Measurements from ENCODE around the gene RTL10.

The RTL10 gene

DNA sequence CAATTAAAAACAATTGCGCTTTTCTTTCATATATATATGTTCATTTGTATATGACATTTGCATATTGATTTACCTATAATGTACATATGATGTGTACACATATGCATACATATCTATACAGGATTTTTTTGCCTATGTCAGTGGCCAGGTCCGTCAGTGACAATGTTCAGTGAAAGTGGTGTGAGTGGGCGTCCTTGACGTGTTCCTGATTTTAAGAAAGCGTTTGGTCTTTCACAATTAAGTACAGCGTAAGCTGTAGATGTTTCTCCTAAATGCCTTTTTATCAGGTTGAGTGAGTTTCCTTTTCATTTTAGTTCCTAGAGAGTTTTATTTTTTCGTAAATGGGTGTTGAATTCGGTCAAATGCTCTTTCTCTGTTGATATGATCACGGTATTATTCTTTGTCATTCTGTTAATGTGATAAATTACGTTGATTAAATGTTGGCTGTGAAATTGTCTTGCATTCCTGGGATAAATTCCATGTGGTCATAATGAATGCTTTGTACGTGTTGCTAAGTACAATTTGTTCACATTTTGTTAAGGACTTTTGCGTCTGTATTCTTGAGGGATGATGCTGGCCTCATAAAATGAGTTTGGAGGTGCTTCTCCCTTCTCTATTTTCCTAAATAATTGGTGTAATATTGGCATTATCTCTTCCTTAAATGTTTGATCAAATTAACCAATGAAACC is 10.6 kb upstream of the RTL10 start:
- H3K4me1 ChIP-seq (ENCODE audit: control insufficient read depth, low read length): no peaks in the 10 kb centered on the region
- H3K9me3 ChIP-seq (ENCODE audit: control insufficient read depth, insufficient read depth, low read length): no peaks in the 10 kb centered on the region
- H3K27ac ChIP-seq (ENCODE audit: low read depth, low read length): no peak overlapping the region
- H3F3A ChIP-seq (ENCODE audit: control insufficient read depth, insufficient read depth): no peaks in the 10 kb centered on the region
- no peak overlapping the region for H3K4me3 ChIP-seq (ENCODE audit: low read length)
- no peaks in the 10 kb centered on the region for H3K36me3 ChIP-seq (ENCODE audit: control insufficient read depth, low read length)
- H4K20me1 ChIP-seq (ENCODE audit: control insufficient read depth, insufficient read depth, low read depth, low read length): no peaks in the 10 kb centered on the region
- H3K27me3 ChIP-seq (ENCODE audit: control insufficient read depth, low read length): no peaks in the 10 kb centered on the region
- no peaks in the 10 kb centered on the region for H3K79me2 ChIP-seq (ENCODE audit: control insufficient read depth, low read length)
- no peaks in the 10 kb centered on the region for H3K9me2 ChIP-seq (replicated peaks; ENCODE audit: control insufficient read depth, low read length)
- no peak overlapping the region for H3K4me2 ChIP-seq (ENCODE audit: low read length)
- TF ChIP-seq, protein P1, sequence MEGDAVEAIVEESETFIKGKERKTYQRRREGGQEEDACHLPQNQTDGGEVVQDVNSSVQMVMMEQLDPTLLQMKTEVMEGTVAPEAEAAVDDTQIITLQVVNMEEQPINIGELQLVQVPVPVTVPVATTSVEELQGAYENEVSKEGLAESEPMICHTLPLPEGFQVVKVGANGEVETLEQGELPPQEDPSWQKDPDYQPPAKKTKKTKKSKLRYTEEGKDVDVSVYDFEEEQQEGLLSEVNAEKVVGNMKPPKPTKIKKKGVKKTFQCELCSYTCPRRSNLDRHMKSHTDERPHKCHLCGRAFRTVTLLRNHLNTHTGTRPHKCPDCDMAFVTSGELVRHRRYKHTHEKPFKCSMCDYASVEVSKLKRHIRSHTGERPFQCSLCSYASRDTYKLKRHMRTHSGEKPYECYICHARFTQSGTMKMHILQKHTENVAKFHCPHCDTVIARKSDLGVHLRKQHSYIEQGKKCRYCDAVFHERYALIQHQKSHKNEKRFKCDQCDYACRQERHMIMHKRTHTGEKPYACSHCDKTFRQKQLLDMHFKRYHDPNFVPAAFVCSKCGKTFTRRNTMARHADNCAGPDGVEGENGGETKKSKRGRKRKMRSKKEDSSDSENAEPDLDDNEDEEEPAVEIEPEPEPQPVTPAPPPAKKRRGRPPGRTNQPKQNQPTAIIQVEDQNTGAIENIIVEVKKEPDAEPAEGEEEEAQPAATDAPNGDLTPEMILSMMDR (IDR thresholded peaks at IDR 0.05; ENCODE audit: low read depth, low read length, poor library complexity, severe bottlenecking): no peak
- no peak for TF ChIP-seq EZH2phosphoT487 (IDR thresholded peaks at IDR 0.05; ENCODE audit: borderline replicate concordance, low read length)

DNA sequence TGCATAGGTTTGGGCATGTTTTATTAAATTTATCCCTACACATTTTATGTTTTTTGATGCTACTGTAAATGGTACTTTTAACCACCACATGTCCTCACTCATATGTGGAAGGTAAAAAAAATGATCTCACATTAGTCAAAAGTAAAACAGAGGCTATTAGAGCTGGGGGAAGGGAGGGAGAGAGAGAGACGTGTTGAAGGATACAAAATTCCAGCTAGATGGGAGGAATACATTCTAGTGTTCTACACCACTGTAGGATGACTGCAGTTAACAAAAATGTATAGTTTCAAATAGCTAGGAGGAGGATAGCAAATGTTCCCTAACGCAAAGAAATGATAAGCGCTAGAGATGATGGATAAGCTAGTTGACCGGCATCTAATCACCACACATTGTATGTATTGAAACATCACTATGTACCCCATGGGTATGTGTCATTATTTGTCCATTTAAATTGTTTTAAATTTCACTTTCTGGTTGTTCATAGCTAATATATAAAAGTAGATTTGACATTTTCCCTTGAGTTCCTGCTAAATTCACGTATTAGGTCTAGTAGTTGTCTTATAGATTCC is 9.9 kb upstream of the RTL10 start:
- no peaks in the 10 kb centered on the region for H4K20me1 ChIP-seq (ENCODE audit: control insufficient read depth, insufficient read depth, low read depth, low read length)
- no peak overlapping the region for H3K4me3 ChIP-seq (ENCODE audit: low read length)
- no peak overlapping the region for H3K27ac ChIP-seq (ENCODE audit: low read depth, low read length)
- no peaks in the 10 kb centered on the region for H3K9me2 ChIP-seq (replicated peaks; ENCODE audit: control insufficient read depth, low read length)
- H3K9me3 ChIP-seq (ENCODE audit: control insufficient read depth, insufficient read depth, low read length): no peaks in the 10 kb centered on the region
- TF ChIP-seq EZH2phosphoT487 (IDR thresholded peaks at IDR 0.05; ENCODE audit: borderline replicate concordance, low read length): no peak
- TF ChIP-seq, protein P1 (IDR thresholded peaks at IDR 0.05; ENCODE audit: low read depth, low read length, poor library complexity, severe bottlenecking): no peak
- H3K27me3 ChIP-seq (ENCODE audit: control insufficient read depth, low read length): no peaks in the 10 kb centered on the region
- no peaks in the 10 kb centered on the region for H3K79me2 ChIP-seq (ENCODE audit: control insufficient read depth, low read length)
- H3K4me2 ChIP-seq (ENCODE audit: low read length): no peak overlapping the region
- no peaks in the 10 kb centered on the region for H3K36me3 ChIP-seq (ENCODE audit: control insufficient read depth, low read length)
- H3F3A ChIP-seq (ENCODE audit: control insufficient read depth, insufficient read depth): no peaks in the 10 kb centered on the region
- no peaks in the 10 kb centered on the region for H3K4me1 ChIP-seq (ENCODE audit: control insufficient read depth, low read length)

DNA sequence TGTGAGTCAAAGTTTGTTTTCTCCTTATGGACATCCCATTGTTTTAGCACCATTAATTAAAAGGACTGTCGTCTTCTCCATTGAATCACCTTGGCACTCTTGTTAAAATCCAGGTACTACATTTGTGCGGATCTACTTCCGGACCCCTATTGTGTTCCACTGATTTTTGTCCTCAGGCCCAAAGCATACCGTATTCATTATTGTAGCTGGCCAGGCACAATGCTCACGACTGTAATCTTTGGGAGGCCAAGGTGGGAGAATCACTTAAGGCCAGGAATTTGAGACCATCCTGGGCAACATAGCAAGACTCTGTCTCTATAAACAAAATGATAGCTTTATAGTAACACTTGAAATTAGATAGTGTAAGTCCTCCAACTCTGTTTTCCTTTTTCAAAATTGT is 8.9 kb upstream of the RTL10 start:
- Histone ChIP-seq H3K79me2 (ENCODE audit: control insufficient read depth, low read length) (no peaks in the 10 kb centered on the region), H3K4me2 (ENCODE audit: low read length) (no peak overlapping the region), H3K36me3 (ENCODE audit: control insufficient read depth, low read length) (no peaks in the 10 kb centered on the region), H3K4me1 (ENCODE audit: control insufficient read depth, low read length) (no peaks in the 10 kb centered on the region), H4K20me1 (ENCODE audit: control insufficient read depth, insufficient read depth, low read depth, low read length) (no peaks in the 10 kb centered on the region), H3K9me3 (ENCODE audit: control insufficient read depth, insufficient read depth, low read length) (no peaks in the 10 kb centered on the region), H3K27me3 (ENCODE audit: control insufficient read depth, low read length) (no peaks in the 10 kb centered on the region), H3K9me2 (replicated peaks; ENCODE audit: control insufficient read depth, low read length) (no peaks in the 10 kb centered on the region), H3K27ac (ENCODE audit: low read depth, low read length) (no peak overlapping the region), H3F3A (ENCODE audit: control insufficient read depth, insufficient read depth) (no peaks in the 10 kb centered on the region), H3K4me3 (ENCODE audit: low read length) (no peak overlapping the region)
- TF ChIP-seq, protein P1 (IDR thresholded peaks at IDR 0.05; ENCODE audit: low read depth, low read length, poor library complexity, severe bottlenecking): no peak
- TF ChIP-seq EZH2phosphoT487 (IDR thresholded peaks at IDR 0.05; ENCODE audit: borderline replicate concordance, low read length): no peak
